HG03103 (cell line): ENCODE results near the gene CD6.

Experiments used
- ATAC-seq: cut with Tn5 transposase; IDR thresholded peaks from one replicate; pipeline ENCODE4 v1.9.1; 2021; ENCODE audit warnings: low read depth; ENCODE audit not compliant: unreplicated experiment

CD6 gene

GRCh38 chr11:61007956-61008896 lies 36.7 kb downstream of the CD6 start:
- ATAC-seq: no peak

DNA sequence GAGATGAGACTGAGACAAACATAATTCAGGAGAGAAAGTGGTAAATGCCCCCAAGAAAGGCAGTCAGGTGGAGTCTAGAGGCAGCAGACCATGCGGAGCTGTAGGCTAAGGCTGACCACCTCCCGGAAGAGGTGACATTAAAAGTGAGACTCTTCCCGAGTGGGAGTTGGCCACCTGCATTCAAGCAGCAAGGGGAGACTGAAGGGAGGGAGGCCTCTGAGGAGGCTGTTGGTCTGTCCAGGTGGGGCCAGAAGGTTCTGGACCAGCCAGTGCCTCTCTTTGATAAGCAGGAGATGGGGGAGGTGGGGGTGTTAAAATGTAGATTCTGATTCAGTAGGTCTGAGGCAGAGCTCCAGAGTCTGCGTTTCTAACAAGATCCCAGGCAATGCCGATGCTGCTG lies 37.5 kb downstream of the CD6 start:
- no peak for ATAC-seq

DNA sequence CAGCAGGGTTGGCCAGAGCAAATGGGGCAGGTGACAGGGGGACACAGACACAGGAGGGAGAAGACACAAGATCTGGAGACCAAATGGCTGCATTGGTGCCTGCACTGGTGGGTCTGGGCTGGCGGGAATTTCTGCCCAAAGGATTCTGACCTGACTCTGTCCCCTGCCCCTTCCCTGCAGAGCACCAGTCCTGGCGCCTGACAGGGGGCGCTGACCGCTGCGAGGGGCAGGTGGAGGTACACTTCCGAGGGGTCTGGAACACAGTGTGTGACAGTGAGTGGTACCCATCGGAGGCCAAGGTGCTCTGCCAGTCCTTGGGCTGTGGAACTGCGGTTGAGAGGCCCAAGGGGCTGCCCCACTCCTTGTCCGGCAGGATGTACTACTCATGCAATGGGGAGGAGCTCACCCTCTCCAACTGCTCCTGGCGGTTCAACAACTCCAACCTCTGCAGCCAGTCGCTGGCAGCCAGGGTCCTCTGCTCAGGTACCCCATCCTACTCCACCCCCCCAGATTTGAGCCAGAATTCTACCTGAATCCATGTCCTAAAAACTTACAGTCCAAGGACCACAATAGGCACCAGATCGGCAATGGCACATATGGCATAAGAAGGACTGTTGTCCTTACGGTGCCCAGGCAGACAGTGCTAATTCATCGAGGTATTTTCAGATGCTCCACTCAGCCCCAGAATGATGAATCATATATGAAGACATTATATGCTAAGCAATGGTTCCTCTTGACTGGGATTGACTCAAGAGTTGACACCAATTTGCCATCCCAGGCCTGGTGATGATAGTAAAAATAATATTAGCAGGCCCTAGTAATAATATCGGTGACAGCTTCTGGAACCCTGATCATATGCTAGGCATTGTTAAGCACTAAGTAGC lies 38.2 kb downstream of the CD6 start:
- no peak for ATAC-seq

DNA sequence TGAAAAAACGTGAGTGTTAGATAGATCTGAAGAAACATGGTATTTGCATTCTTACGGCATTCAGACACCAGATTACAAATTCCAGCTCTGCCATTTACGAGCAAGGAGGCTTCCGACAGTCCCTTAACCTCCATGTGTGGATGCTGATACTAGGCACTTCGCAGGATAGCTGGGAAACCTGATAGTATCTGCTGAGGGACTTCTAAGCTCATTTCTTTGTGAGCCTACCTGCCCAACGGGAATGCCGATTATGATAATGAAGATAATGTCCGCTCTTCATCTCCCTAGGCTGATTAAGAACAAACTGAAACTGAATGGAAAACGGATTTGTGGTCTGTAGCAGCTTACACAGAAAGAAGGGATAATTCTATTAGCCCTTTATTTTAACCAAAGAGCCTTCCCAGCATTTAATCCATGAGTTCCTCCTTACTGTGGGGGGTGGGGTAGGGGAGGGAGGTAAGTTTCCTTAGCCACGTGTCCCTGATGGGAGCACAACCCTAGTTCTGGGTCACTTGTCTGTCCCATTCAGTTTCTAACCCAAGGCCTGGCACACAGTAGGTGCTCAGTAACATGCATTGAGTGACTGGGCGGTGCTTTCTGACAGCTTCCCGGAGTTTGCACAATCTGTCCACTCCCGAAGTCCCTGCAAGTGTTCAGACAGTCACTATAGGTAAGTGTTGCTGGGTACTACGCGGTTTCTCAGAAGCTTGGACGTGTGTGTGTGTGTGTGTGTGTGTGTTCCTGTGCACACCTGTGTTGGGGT lies 39.2 kb downstream of the CD6 start:
- ATAC-seq: no peak

- no peak for ATAC-seq
Measured at GRCh38 chr11:61011229-61011870, 39.9 kb downstream of the CD6 start.

DNA sequence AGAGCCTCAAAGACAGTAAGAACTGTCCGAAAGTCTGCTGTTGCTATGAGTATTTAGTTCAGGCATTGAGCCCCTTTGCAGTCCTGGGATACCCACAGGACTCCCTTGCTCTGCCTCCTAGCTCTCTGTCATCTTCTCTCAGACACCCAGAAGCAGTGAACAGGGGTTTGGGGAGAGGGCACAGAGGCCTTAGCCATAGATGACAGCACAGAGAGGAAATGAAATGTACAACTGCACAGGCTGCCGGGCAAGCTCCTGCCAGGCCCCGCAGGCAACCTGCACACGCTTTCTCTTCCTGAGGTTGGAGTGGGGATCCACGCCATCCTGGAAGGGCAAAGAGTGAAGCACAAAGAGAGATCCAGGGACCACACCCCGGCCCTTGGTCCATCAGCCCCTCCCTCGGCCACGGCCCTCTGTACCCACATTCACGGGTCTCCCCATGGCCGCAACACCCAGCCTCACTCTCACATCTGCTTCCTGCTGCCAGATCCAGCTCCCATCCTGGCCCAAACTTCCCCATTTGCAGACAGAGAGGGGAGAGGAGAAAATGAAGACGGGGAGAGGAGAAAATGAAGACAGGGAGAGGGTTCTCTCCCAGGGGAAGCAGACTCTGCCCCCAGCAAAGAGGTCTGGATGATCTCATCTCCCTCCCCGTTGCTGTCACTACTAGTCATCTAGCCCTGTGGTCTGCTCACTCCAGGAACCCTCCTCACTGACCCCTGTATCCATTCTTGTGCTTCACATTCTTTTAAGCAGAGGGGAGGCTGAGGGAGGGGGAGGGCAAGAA lies 40.7 kb downstream of the CD6 start:
- ATAC-seq: no peak

- ATAC-seq: no peak
Measured at GRCh38 chr11:61012737-61013215, 41.3 kb downstream of the CD6 start.

DNA sequence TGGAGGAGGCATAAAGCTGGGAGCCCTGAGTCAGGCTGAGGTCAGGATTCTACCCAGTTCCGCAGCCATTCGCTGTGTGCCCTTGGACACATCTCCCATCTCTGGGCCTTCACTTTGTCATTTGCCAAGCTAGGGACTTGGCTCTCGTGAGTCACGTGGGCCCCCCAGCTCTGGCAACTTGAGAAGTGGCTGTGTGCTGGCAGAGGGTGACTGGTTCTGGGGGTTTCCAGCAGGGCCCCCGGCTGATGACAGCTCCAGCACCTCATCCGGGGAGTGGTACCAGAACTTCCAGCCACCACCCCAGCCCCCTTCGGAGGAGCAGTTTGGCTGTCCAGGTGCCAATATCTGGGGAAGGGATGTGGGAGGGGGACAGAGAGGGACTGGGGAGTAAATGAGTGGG lies 46.6 kb downstream of the CD6 start:
- no peak for ATAC-seq

DNA sequence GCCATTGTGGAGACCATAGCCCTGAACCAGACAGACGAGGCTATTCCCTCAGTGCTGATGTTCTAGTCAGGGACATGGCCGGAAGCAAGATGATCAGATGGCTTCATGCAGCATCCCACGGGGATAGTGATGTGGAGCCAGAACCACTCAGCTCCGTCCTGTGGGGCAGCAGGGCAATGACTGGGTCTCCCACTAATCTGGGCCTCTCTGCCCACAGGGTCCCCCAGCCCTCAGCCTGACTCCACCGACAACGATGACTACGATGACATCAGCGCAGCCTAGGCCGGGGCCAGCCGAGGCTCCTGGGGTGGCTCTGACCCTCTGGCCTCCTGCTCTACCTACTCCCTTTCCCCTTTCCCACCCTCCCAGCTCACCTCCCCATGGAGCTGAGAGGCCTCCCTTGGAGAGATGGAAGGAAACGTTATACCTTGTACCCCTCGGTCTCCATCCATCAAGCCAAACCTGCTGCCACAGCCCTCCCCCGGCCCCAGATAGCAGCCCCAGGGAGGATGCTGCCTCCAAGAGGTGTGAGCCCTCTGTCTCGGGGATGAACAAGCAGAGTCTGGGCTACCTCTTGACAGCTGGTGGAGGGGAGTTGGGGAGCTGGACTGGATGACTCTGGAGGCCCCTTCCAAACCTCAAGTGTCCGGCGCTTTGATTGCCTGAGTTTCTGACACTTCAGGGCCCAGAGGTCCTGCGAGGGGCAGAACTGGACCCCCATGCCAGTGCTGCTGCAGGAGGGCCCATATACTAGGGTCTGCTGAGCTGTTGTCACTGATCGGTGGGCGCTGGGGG lies 47.8 kb downstream of the CD6 start:
- no peak for ATAC-seq

DNA sequence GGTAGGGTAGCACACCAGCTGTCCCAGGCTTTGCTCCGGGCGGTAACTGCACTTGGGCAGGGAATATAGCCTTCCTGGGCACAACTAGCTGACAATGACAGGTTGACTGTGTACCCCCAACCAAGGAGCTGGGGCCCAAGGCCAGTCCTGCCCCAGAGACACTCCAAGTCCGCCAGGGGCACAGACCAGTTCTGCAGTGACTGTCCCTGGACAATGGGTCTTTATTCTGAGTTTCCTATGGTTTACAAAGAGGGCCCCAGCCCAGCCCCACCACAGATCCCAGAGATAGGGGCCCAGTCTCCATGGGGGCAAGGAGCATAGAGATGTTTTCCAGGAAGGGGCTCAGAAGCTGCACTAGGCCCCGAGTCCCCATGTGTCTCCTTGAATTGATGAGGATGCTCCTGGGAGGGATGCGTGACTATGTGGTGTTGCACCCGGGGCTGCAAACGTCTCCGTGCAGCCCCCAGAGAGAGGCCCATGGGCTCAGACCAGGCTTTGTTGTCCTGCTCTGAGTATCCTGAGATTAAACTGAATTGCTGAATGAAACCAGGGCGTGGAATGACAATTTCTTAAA lies 48.4 kb downstream of the CD6 start:
- ATAC-seq: no peak

DNA sequence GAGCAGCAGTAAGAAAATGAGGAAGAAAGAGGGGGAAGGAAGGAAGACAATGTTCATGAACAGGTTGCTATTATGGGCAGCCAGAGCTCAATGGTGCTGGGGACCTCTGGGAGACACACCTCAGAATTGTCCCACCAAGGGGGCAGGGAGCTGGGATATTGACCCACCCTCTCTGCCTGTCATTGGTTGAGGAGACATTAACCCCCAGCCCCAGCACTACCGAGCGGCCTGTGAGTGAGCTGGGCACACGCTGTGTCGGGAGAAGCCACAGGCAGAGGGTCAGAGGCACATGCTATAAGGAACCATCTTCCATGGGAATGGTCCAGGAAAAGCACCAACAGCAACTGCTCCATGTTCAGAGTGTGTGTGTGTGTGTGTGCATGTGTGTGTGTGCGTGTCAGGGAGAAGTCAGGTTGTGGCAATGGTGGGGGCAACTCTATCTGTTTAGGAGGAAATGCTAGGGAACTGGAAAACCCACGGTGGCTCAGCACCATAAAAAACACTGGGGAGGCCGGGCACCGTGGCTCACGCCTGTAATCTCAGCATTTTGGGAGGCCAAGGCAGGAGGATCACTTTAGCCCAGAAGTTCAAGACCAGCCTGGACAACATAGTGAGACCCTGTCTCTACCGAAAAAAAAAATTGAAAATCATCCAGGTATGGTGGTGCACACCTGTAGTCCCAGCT lies 49.2 kb downstream of the CD6 start:
- no peak for ATAC-seq

DNA sequence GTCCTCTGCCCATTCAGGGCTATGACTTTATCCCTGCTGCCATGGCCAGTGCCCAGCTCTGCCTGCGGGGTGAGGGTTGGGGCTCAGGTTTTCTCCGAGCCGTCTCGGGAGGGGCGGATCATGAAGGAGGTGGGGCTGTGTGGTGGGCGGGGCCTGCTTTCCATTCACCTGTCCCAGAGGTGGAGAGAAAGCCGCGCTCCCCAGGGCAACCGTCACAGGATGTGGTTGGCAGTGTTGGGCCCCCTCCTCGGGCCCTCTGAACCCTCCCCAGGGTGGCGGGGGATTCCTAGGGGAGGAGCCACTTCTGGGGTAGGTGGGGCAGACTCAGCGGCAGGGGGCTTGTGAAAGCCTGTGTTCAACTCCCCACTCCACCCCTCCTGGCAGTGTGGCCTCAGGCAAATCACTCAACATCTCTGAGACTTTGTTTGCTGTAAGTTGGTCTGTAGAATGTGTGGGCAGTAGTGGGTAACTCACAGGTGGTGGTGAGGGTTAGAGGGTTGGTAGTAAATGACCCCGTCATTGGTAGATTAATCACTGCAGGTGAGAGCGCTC lies 50.3 kb downstream of the CD6 start:
- no peak for ATAC-seq

DNA sequence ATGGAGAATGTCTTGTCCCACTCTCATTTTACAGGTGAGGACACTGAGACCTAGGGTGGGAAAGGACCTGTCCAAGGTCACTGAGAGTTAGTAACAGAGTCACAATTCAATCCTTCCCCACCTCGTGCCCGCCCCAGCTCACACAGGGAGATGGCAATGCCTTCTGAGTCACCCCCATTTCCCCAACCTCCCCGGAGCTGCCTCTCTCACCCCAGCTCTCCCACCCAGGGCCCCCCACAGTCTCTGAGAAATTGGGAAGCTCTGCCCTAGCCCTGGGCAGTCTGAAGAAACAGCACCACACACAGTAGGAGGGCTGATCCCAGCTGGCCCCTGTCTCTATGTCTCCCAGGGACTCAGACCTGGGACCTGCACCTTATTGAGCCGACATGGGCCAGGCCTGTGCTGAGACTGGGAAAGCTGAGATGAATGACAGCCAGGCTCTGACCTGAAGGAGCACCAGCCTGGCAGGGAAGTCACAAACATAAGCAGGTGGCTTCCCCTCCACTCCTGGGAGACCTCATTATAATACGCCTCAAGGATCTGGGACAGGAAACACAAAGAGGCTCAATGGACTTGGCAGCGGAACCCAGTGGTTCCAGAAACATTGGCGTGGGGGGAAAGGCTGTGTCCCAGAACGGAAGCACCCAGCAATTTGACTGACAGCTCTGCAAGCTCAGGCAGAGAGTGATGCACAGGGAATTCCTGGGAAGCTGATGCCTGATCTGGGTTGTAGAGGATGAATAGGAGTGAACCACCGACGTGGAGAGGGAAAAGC lies 51.0 kb downstream of the CD6 start:
- no peak for ATAC-seq

- no peak for ATAC-seq
Measured at GRCh38 chr11:61023086-61023965, 51.8 kb downstream of the CD6 start.

GRCh38 chr11:61023966-61024295 lies 52.5 kb downstream of the CD6 start:
- ATAC-seq: no peak
